ENCODE measurements around the gene JAM3.

DNA sequence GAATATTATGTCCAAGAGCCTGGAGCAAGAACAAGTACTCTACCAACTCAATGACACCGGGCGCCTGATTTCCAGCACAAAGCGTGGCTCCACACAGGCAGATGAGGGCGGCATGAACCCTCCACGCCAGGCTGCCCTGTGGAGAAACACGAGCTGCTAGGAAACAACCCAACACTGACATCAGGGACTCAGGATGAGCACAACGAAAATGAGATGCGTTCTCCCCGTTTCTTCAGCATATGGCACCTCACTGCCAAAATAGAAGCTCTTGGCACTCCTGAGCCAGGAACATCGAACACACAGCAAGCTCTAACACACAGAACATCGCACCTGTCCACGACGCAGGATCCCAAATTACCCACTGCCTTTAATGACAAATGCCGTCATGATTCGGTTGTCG lies 86.6 kb downstream of the JAM3 start:
- TF ChIP-seq EZH2 (IDR thresholded peaks at IDR 0.05; ENCODE audit: insufficient read depth, poor library complexity, severe bottlenecking) (no peak), EZH2phosphoT487 (IDR thresholded peaks at IDR 0.05; ENCODE audit: insufficient read depth, low read depth) (no peak)
